Measurements from ENCODE around the gene RMI1. TPM values are rescaled to one million over a fixed set of nuclear protein-coding genes. Genes with fewer than 3 reads are reported as not detected.

RMI1 gene
- total and polyA plus RNA-seq, 2 of the 8 experiments (the other 6 are each of a cell fraction or from before 2014, with no cell fraction given), result 3.0 to 34.1 TPM

- ChIA-PET CTCF (ENCODE audit: partially characterized antibody) (no interaction called here), POLR2A (ENCODE audit: partially characterized antibody) (no interaction called here)
- no peaks in the 10 kb centered on the region for H3K27me3 ChIP-seq (replicated peaks in 1 of 4; ENCODE audit: control insufficient read depth in 3 of 4, extremely low read depth in 1 of 4, insufficient read depth in 3 of 4, low read length in 3 of 4)
- DNase-seq (ENCODE audit: low read depth in 1 of 2, low spot score in 2 of 2) (no peak), FAIRE-seq (no peak)
- H2BK12ac ChIP-seq (ENCODE audit: low read depth, low read length), result 0 out of 2 replicates have a peak overlapping the region, but pooled peaks have one; percentile 2
- no peak overlapping the region for H2AK5ac ChIP-seq (ENCODE audit: low read depth, low read length)
- no peaks in the 10 kb centered on the region for H4K20me1 ChIP-seq (replicated peaks in 1 of 2; ENCODE audit: control insufficient read depth in 1 of 2, insufficient read depth in 2 of 2, low read length in 2 of 2)
- 95% methylated on average over 5 of the region's 5 CpGs; no CpG with 5 or more reads in 1 of the 2 experiments for WGBS, 2 experiments (ENCODE audit: extremely low coverage in 1 of 2, insufficient coverage in 1 of 2, insufficient read length in 1 of 2, insufficient replicate concordance in 2 of 2, low coverage in 1 of 2, low lambda C conversion rate in 2 of 2, missing lambda C conversion rate in 1 of 2)
- no peak overlapping the region for H2BK120ac ChIP-seq (replicated peaks; ENCODE audit: low read depth, low read length)
- no peaks in the 10 kb centered on the region for H3K4me1 ChIP-seq (replicated peaks in 1 of 4; ENCODE audit: control insufficient read depth in 3 of 4, insufficient read depth in 4 of 4, low read length in 3 of 4)
- H3K4me2 ChIP-seq (ENCODE audit: insufficient read depth in 1 of 2, low read depth in 2 of 2, low read length in 2 of 2), result no peak overlapping the region
- H3K79me1 ChIP-seq (ENCODE audit: low read depth, low read length), result no peaks in the 10 kb centered on the region
- H3K14ac ChIP-seq (ENCODE audit: insufficient read length), result no peak overlapping the region
- no peak overlapping the region for H3K23ac ChIP-seq (ENCODE audit: insufficient read length)
- 0 out of 4 replicates have a peak, but pooled peaks cover 0 to 3% of the 10 kb centered on the region in 2 experiments for H3K9me3 ChIP-seq (ENCODE audit: insufficient read depth in 2 of 2, low read depth in 1 of 2, low read length in 1 of 2)
- H4K8ac ChIP-seq (ENCODE audit: extremely low read depth, insufficient read depth, low read length), result peak overlapping the region; percentile 9; the same call in 1 of the 2 replicates
- no peak overlapping the region for H4K91ac ChIP-seq (replicated peaks; ENCODE audit: insufficient read length, low read length)
- no peaks in the 10 kb centered on the region for H3K23me2 ChIP-seq (ENCODE audit: low read depth, low read length)
- peak overlapping the region; percentile 81 for H2AFZ ChIP-seq (ENCODE audit: low read length)
- no peak overlapping the region for H2BK5ac ChIP-seq (ENCODE audit: low read depth, low read length)
- H3K4ac ChIP-seq (replicated peaks; ENCODE audit: insufficient read length, low read depth, low read length), result no peak overlapping the region
- no peak overlapping the region for H3K56ac ChIP-seq (replicated peaks; ENCODE audit: insufficient read length, low read depth, low read length)
- H2BK20ac ChIP-seq (ENCODE audit: low read length), result no peak overlapping the region
- H3K9ac ChIP-seq (replicated peaks in 1 of 4; ENCODE audit: extremely low read depth in 1 of 4, low read depth in 3 of 4, low read length in 3 of 4), result no peak overlapping the region
- H3K36me3 ChIP-seq (ENCODE audit: control insufficient read depth in 2 of 4, insufficient read depth in 4 of 4, low read length in 3 of 4), result no peaks in the 10 kb centered on the region
- no peak overlapping the region for H3K4me3 ChIP-seq (ENCODE audit: extremely low read depth in 1 of 4, insufficient read depth in 2 of 4, low read depth in 3 of 4, low read length in 4 of 4)
- no peak overlapping the region for H3K18ac ChIP-seq (ENCODE audit: extremely low read depth, low read length)
- no peak overlapping the region for H3K27ac ChIP-seq (ENCODE audit: low read depth, low read length)
- H3K79me2 ChIP-seq (ENCODE audit: control insufficient read depth in 1 of 2, insufficient read depth in 2 of 2, low read length in 2 of 2), result no peaks in the 10 kb centered on the region
- no peak overlapping the region for H2BK15ac ChIP-seq (ENCODE audit: low read length)
- no peak overlapping the region for H4K5ac ChIP-seq (ENCODE audit: insufficient read length, low read depth, low read length)
- TF ChIP-seq MAFK (IDR thresholded peaks at IDR 0.05; ENCODE audit: low read depth, low read length), result no peak
- no peak for TF ChIP-seq SRF (IDR thresholded peaks at IDR 0.05; ENCODE audit: low read depth, low read length)
- no peak for TF ChIP-seq ASH2L (IDR thresholded peaks at IDR 0.05; ENCODE audit: low read length)
- no peak for TF ChIP-seq JUND (IDR thresholded peaks at IDR 0.05; ENCODE audit: low read length)
- no peak for TF ChIP-seq RFX5 (IDR thresholded peaks at IDR 0.05; ENCODE audit: borderline replicate concordance, low read depth, low read length)
- TF ChIP-seq, protein P1, sequence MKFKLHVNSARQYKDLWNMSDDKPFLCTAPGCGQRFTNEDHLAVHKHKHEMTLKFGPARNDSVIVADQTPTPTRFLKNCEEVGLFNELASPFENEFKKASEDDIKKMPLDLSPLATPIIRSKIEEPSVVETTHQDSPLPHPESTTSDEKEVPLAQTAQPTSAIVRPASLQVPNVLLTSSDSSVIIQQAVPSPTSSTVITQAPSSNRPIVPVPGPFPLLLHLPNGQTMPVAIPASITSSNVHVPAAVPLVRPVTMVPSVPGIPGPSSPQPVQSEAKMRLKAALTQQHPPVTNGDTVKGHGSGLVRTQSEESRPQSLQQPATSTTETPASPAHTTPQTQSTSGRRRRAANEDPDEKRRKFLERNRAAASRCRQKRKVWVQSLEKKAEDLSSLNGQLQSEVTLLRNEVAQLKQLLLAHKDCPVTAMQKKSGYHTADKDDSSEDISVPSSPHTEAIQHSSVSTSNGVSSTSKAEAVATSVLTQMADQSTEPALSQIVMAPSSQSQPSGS (IDR thresholded peaks at IDR 0.05; ENCODE audit: low read length), result no peak
- no peak for TF ChIP-seq BCL11A (IDR thresholded peaks at IDR 0.05; ENCODE audit: low read depth in 2 of 2, low read length in 2 of 2)
- no peak for TF ChIP-seq EZH2 (IDR thresholded peaks at IDR 0.05; ENCODE audit: low read depth, low read length, severe bottlenecking)
- TF ChIP-seq, protein P2, sequence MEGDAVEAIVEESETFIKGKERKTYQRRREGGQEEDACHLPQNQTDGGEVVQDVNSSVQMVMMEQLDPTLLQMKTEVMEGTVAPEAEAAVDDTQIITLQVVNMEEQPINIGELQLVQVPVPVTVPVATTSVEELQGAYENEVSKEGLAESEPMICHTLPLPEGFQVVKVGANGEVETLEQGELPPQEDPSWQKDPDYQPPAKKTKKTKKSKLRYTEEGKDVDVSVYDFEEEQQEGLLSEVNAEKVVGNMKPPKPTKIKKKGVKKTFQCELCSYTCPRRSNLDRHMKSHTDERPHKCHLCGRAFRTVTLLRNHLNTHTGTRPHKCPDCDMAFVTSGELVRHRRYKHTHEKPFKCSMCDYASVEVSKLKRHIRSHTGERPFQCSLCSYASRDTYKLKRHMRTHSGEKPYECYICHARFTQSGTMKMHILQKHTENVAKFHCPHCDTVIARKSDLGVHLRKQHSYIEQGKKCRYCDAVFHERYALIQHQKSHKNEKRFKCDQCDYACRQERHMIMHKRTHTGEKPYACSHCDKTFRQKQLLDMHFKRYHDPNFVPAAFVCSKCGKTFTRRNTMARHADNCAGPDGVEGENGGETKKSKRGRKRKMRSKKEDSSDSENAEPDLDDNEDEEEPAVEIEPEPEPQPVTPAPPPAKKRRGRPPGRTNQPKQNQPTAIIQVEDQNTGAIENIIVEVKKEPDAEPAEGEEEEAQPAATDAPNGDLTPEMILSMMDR (IDR thresholded peaks at IDR 0.05; ENCODE audit: control extremely low read depth in 1 of 3, insufficient read depth in 1 of 3, low read depth in 1 of 3, low read length in 3 of 3), result no peak
Measured at GRCh38 chr9:84045481-84046097, 65.0 kb downstream of the RMI1 start.
